Measurements from ENCODE around the gene SINHCAF.
"Not testable (repeated sequence)": the region's sequence is repeated elsewhere in the genome, so short reads cannot be mapped to it uniquely, and the experiment has no call there.

The SINHCAF gene

GRCh38 chr12:31265722-31266121, 60.2 kb downstream of the SINHCAF start:
- no peak for DNase-seq (ENCODE audit: low read depth in 1 of 2, low spot score in 1 of 2)

- DNase-seq (ENCODE audit: low read depth in 1 of 2, low spot score in 1 of 2) = no peak
These were observed 62.3 kb downstream of the SINHCAF start for GRCh38 chr12:31263661-31264060.

GRCh38 chr12:31261744-31262143, 64.2 kb downstream of the SINHCAF start:
- DNase-seq (ENCODE audit: low read depth in 1 of 2, low spot score in 1 of 2) = no peak

GRCh38 chr12:31260840-31261239, 65.1 kb downstream of the SINHCAF start:
- no peak for DNase-seq (ENCODE audit: low read depth in 1 of 2, low spot score in 1 of 2)

- DNase-seq (ENCODE audit: low read depth in 1 of 2, low spot score in 1 of 2) = no peak
These were observed 66.6 kb downstream of the SINHCAF start for GRCh38 chr12:31259136-31259886.

- DNase-seq (ENCODE audit: low read depth in 1 of 2, low spot score in 1 of 2) = no peak
These were observed 68.2 kb downstream of the SINHCAF start for GRCh38 chr12:31257784-31258183.

GRCh38 chr12:31251707-31252611, 74.0 kb downstream of the SINHCAF start:
- not testable (repeated sequence) for DNase-seq (ENCODE audit: low read depth in 1 of 2, low spot score in 1 of 2)

GRCh38 chr12:31250179-31250578, 75.8 kb downstream of the SINHCAF start:
- DNase-seq (ENCODE audit: low read depth in 1 of 2, low spot score in 1 of 2) = no peak

GRCh38 chr12:31249356-31249755, 76.6 kb downstream of the SINHCAF start:
- DNase-seq (ENCODE audit: low read depth in 1 of 2, low spot score in 1 of 2) = no peak

- no peak for DNase-seq (ENCODE audit: low read depth in 1 of 2, low spot score in 1 of 2)
These were observed 77.1 kb downstream of the SINHCAF start for GRCh38 chr12:31248815-31249214.

GRCh38 chr12:31248337-31248736, 77.6 kb downstream of the SINHCAF start:
- no peak for DNase-seq (ENCODE audit: low read depth in 1 of 2, low spot score in 1 of 2)

- no peak for DNase-seq (ENCODE audit: low read depth in 1 of 2, low spot score in 1 of 2)
These were observed 79.5 kb downstream of the SINHCAF start for GRCh38 chr12:31246470-31246850.

- no peak for DNase-seq (ENCODE audit: low read depth in 1 of 2, low spot score in 1 of 2)
These were observed 80.0 kb downstream of the SINHCAF start for GRCh38 chr12:31245822-31246469.

- not testable (repeated sequence) for DNase-seq (ENCODE audit: low read depth in 1 of 2, low spot score in 1 of 2)
These were observed 83.5 kb downstream of the SINHCAF start for GRCh38 chr12:31242418-31242817.

- DNase-seq (ENCODE audit: low read depth in 1 of 2, low spot score in 1 of 2) = peak in 1 of 2 donors; percentile 34
These were observed 87.1 kb downstream of the SINHCAF start for GRCh38 chr12:31238764-31239387.

- not testable (repeated sequence) for DNase-seq (ENCODE audit: low read depth in 1 of 2, low spot score in 1 of 2)
These were observed 87.6 kb downstream of the SINHCAF start for GRCh38 chr12:31238333-31238732.

- no peak for DNase-seq (ENCODE audit: low read depth in 1 of 2, low spot score in 1 of 2)
These were observed 88.8 kb downstream of the SINHCAF start for GRCh38 chr12:31236998-31237637.

GRCh38 chr12:31235868-31236395, 90.0 kb downstream of the SINHCAF start:
- DNase-seq (ENCODE audit: low read depth in 1 of 2, low spot score in 1 of 2) = no peak

GRCh38 chr12:31234955-31235867, 90.7 kb downstream of the SINHCAF start:
- no peak for DNase-seq (ENCODE audit: low read depth in 1 of 2, low spot score in 1 of 2)
